Esophagus squamous epithelium (tissue), 5 donors: ENCODE measurements around the gene TMEM61. TPM values are rescaled to one million over a fixed set of nuclear protein-coding genes. Genes with fewer than 3 reads are reported as not detected.

ENCODE experiments used
- DNase-seq: peaks from one replicate; lab custom pipeline; 2025; lab: John Stamatoyannopoulos, UW
- H3K27ac ChIP-seq, 4 donors: fragments of 200-600 bp; sonication (generic); one replicate each; pipeline ENCODE4 v1.5.1; 2016 to 2019; ENCODE audit warnings: mild to moderate bottlenecking in 1 of 4
- H3K27me3 ChIP-seq, 4 donors: fragments of 200-600 bp; sonication (generic); 1 replicate in 3 of 4; 2 replicates in 1 of 4; pipeline versions ENCODE4 v1.5.1 to v1.6.0; 2017 to 2021; ENCODE audit warnings: antibody characterized with exemption in 1 of 4
- H3K36me3 ChIP-seq, 3 donors: fragments of 200-600 bp; sonication (generic); one replicate each; pipeline ENCODE4 v1.5.1; 2016 to 2019
- H3K4me1 ChIP-seq, 3 donors: fragments of 200-600 bp; sonication (generic); one replicate each; pipeline ENCODE4 v1.5.1; 2017 to 2019
- H3K4me3 ChIP-seq, 4 donors: fragments of 200-600 bp; sonication (generic); 1 replicate in 3 of 4; 2 replicates in 1 of 4; pipeline ENCODE4 v1.5.1; 2016 to 2019; ENCODE audit warnings: mild to moderate bottlenecking in 2 of 4, moderate library complexity in 1 of 4
- H3K9me3 ChIP-seq, 3 donors: fragments of 200-600 bp; sonication (generic); one replicate each; pipeline ENCODE4 v1.5.1; 2016 to 2019
- CTCF ChIP-seq, 6 experiments: fragments of 450-650 bp in 4 of 6; fragments of 200-600 bp in 2 of 6; sonication (generic) in 2 of 6; IDR thresholded peaks; one replicate each; pipeline ENCODE4 v1.5.1; 2016 to 2019; ENCODE audit warnings: antibody characterized with exemption in 6 of 6, mild to moderate bottlenecking in 4 of 6, moderate library complexity in 4 of 6
- POLR2A ChIP-seq, 4 donors: fragments of 450-650 bp; IDR thresholded peaks; one replicate each; pipeline ENCODE4 v1.6.1; 2017; ENCODE audit warnings: antibody characterized with exemption in 4 of 4, mild to moderate bottlenecking in 4 of 4, moderate library complexity in 3 of 4
- WGBS, 2 donors: methylation state at CpG; one replicate each; pipeline ENCODE4 v1.1.5; 2018; 5-methylcytosine and 5-hydroxymethylcytosine counted together
- intact Hi-C: fragments of 100-400 bp; cut with DNase I; formaldehyde crosslinking; loops from one replicate; pipeline ENCODE4 v1.15.0; 2022
- total RNA-seq, 4 donors: library from RNA; depleted of rRNA; stranded (reverse); fragments of >200 nt; gene quantifications; one replicate each; pipeline ENCODE4 v1.1.0, GENCODE V29; 2016
- donor health status: DM: yes; HTN: yes; CAD: no.

TMEM61 gene
- total RNA-seq, 4 donors from 2014 or later = 0.95 to 2.3 (median 1.0) TPM; not detected in 1

DNA sequence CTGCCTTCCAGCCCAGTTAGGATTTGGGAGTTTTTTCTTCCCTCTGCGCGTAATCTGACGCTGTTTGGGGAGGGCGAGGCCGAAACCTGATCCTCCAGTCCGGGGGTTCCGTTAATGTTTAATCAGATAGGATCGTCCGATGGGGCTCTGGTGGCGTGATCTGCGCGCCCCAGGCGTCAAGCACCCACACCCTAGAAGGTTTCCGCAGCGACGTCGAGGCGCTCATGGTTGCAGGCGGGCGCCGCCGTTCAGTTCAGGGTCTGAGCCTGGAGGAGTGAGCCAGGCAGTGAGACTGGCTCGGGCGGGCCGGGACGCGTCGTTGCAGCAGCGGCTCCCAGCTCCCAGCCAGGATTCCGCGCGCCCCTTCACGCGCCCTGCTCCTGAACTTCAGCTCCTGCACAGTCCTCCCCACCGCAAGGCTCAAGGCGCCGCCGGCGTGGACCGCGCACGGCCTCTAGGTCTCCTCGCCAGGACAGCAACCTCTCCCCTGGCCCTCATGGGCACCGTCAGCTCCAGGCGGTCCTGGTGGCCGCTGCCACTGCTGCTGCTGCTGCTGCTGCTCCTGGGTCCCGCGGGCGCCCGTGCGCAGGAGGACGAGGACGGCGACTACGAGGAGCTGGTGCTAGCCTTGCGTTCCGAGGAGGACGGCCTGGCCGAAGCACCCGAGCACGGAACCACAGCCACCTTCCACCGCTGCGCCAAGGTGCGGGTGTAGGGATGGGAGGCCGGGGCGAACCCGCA, 59.1 kb downstream of the TMEM61 start, which contains the start of gene PCSK9:
TSS of gene PCSK9 (plus strand) at position 207 of the 741 bp plus-strand sequence. CDS start at position 497, 290 bp downstream.
- WGBS, 2 donors = 4 to 5% methylated on average over 10 to 23 of the region's 67 CpGs
- TF ChIP-seq CTCF (IDR thresholded peaks at IDR 0.05) (no peak), POLR2A (IDR thresholded peaks at IDR 0.05) (peak in 1 of 4 donors; percentile 19)
- Histone ChIP-seq H3K4me1 (peaks cover 9 to 25% (median 16%) of the 10 kb centered on the region in 3 donors), H3K4me3 (peak within 1 kb of the TSS; percentile 36 to 61 (median 50)), H3K9me3 (no peaks in the 10 kb centered on the region), H3K27ac (peak within 1 kb of the TSS in 2 of 4 donors; percentile 30 to 43), H3K36me3 (peaks cover 0 to 7% (median 0%) of the 10 kb centered on the region in 3 donors), H3K27me3 (peaks cover 0 to 62% (median 2%) of the 10 kb centered on the region in 4 donors)
- DNase-seq = no peak
- intact Hi-C loops = no loop called here

- intact Hi-C loops = no loop called here
- TF ChIP-seq POLR2A (IDR thresholded peaks at IDR 0.05) (no peak), CTCF (IDR thresholded peaks at IDR 0.05) (no peak)
- Histone ChIP-seq H3K27ac (peak overlapping the region in 2 of 4 donors; percentile 30 to 43), H3K27me3 (peaks cover 0 to 54% (median 2%) of the 10 kb centered on the region in 4 donors), H3K4me3 (peak overlapping the region; percentile 36 to 61 (median 50)), H3K4me1 (peaks cover 9 to 25% (median 16%) of the 10 kb centered on the region in 3 donors), H3K36me3 (peaks cover 0 to 13% (median 0%) of the 10 kb centered on the region in 3 donors), H3K9me3 (no peaks in the 10 kb centered on the region)
- no peak for DNase-seq
- WGBS, 2 donors = 2 to 11% methylated on average over 17 to 22 of the region's 49 CpGs
Observed at GRCh38 chr1:55040083-55040932, 59.9 kb downstream of the TMEM61 start.

DNA sequence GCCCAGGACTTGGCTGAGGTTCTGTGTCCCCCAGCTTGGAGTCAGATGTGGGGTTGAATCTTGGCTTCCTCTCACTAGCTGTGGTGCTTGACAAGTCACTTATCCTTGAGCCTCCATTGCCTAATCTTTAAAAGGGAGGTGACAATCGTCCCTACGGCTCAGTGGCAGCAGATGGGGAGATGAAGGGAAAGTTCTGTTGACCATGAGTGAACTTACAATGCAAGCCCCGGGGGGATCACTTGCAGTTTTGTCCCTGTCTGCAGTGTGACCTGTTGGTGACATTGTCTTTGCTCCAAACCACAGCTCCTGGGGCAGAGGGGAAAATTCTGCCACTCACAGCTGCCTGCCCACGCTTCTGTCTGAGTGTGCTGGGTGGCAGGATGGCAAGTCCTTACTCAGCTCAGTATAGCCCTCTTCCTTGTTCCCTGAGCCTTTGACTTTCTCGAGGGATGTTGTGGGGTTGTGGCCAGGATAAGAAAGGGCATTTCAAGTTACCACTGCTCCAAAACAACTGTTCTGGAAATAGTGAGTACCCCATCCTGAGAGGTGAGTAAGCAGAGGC, 60.6 kb downstream of the TMEM61 start:
- WGBS, 2 donors = 20 to 57% methylated on average over 1 to 4 of the region's 5 CpGs
- Histone ChIP-seq H3K27me3 (peaks cover 0 to 51% (median 2%) of the 10 kb centered on the region in 4 donors), H3K36me3 (peaks cover 0 to 13% (median 0%) of the 10 kb centered on the region in 3 donors), H3K27ac (no peak overlapping the region), H3K4me1 (peaks cover 9 to 25% (median 16%) of the 10 kb centered on the region in 3 donors), H3K4me3 (peak overlapping the region in 3 of 4 donors; percentile 36 to 61 (median 54)), H3K9me3 (no peaks in the 10 kb centered on the region)
- no peak for DNase-seq
- intact Hi-C loops = no loop called here
- no peak for TF ChIP-seq POLR2A (IDR thresholded peaks at IDR 0.05)
- TF ChIP-seq CTCF (IDR thresholded peaks at IDR 0.05) = no peak

DNA sequence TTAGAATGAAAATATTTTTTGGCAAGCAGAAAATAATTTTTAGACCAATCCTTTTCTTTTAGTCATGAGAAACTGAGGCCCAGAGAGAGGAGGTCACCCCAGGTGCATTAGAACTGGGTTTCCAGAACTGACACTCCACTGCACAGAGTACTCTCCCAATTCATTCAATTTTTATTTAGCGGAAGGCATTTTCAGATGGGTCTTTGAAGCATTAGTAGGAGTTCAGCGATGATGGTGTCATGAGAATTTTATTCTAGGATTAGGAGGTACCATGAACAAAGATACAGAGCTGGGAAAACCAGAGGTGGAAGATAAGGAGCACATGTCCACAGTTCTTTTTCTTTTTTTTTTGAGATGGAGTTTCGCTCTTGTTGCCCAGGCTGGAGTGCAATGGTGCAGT, 61.2 kb downstream of the TMEM61 start:
- H3K9me3 ChIP-seq = no peaks in the 10 kb centered on the region
- H3K36me3 ChIP-seq = peaks cover 0 to 19% (median 0%) of the 10 kb centered on the region in 3 donors
- TF ChIP-seq CTCF (IDR thresholded peaks at IDR 0.05) = no peak
- TF ChIP-seq POLR2A (IDR thresholded peaks at IDR 0.05) = no peak
- 63 to 75% methylated on average over 3 of the region's 3 CpGs for WGBS, 2 donors
- intact Hi-C loops = no loop called here
- H3K4me3 ChIP-seq = no peak overlapping the region
- peaks cover 0 to 46% (median 2%) of the 10 kb centered on the region in 4 donors for H3K27me3 ChIP-seq
- no peak for DNase-seq
- peaks cover 9 to 25% (median 16%) of the 10 kb centered on the region in 3 donors for H3K4me1 ChIP-seq
- no peak overlapping the region for H3K27ac ChIP-seq

Other genes starting within 250 kb of the TMEM61 start
- 1 to 10 TPM; 2.3 to 5.7 (median 3.1) TPM for gene PARS2, start 216.1 kb upstream of the TMEM61 start, total RNA-seq
- gene TTC22, start 179.3 kb upstream of the TMEM61 start, total RNA-seq = 100 to 1,000 TPM in 3 of 4 donors, 10 to 100 TPM in 1; 73.4 to 323 (median 141) TPM
- gene DHCR24, start 93.4 kb upstream of the TMEM61 start, total RNA-seq = 100 to 1,000 TPM; 285 to 499 (median 340) TPM
- not detected for gene BSND, start 18.3 kb downstream of the TMEM61 start, total RNA-seq
- gene PCSK9, start 58.9 kb downstream of the TMEM61 start, total RNA-seq = 10 to 100 TPM in 1 of 4 donors, 1 to 10 TPM in 3; 6.5 to 21.4 (median 7.0) TPM
- 10 to 100 TPM; 21.8 to 47.1 (median 28.1) TPM for gene USP24, start 234.7 kb downstream of the TMEM61 start, total RNA-seq